ENCODE data around the gene TPRKB.
A peak's percentile ranks its signal among the peaks of the same experiment; 100 is the strongest.
"Not testable (repeated sequence)": the region's sequence is repeated elsewhere in the genome, so short reads cannot be mapped to it uniquely, and the experiment has no call there.

The TPRKB gene

DNA sequence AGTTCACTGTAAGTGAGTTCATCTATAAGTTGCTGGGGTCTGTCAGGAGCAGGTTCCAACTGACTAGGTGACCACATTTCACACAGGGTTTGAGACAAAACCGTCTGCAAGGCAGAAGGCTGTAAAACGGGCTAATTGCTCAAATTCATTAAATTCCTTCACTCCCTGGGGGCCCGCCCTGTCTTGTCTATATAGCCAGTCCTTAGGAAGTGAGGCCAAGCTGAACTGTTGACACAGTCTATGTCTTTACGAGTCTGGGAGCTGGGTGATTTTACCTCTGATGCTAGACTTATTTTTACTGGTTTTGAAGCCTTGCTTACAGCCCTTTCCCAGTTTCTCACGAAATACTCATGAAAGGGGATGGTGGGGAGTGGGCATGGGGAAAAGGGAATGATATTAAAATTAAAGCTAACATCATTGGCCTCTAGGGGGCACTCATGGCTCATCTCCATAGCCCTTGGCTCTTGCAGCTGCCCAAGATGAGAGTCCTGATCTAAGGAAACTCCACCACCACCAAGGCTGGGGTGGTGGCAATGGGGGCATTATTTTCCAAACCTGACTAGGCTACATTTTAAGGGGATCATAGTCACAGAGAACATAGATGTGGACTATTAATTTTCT is 57.1 kb downstream of the TPRKB start:
- not testable (repeated sequence) for H3K27ac ChIP-seq; H3K4me2 ChIP-seq; H3K79me2 ChIP-seq (ENCODE audit: insufficient read depth, low read depth); H3K9ac ChIP-seq; H3K27me3 ChIP-seq (ENCODE audit: insufficient read depth, low read depth); H2AFZ ChIP-seq (ENCODE audit: low read depth); H4K20me1 ChIP-seq (ENCODE audit: insufficient read depth); H3K4me1 ChIP-seq (ENCODE audit: low read depth, poor library complexity, severe bottlenecking); H3K36me3 ChIP-seq (ENCODE audit: insufficient read depth); H3K4me3 ChIP-seq (IDR thresholded peaks at IDR 0.05; ENCODE audit: insufficient read depth, low read depth, low read length)
- TF ChIP-seq, protein P1, sequence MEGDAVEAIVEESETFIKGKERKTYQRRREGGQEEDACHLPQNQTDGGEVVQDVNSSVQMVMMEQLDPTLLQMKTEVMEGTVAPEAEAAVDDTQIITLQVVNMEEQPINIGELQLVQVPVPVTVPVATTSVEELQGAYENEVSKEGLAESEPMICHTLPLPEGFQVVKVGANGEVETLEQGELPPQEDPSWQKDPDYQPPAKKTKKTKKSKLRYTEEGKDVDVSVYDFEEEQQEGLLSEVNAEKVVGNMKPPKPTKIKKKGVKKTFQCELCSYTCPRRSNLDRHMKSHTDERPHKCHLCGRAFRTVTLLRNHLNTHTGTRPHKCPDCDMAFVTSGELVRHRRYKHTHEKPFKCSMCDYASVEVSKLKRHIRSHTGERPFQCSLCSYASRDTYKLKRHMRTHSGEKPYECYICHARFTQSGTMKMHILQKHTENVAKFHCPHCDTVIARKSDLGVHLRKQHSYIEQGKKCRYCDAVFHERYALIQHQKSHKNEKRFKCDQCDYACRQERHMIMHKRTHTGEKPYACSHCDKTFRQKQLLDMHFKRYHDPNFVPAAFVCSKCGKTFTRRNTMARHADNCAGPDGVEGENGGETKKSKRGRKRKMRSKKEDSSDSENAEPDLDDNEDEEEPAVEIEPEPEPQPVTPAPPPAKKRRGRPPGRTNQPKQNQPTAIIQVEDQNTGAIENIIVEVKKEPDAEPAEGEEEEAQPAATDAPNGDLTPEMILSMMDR (conservative IDR thresholded peaks at IDR 0.05; ENCODE audit: low read depth, low read length), result peak; percentile 87

Measured in KMS-11 (cell line).